Stimulated activated naive CD4-positive, alpha-beta T cell treated with Interleukin-2 at 50 U/mL for 16 hours (primary cell): ENCODE results near the gene SPPL2B.

Source experiments
- DNase-seq: peaks from one replicate; lab custom pipeline; 2025; lab: John Stamatoyannopoulos, UW

SPPL2B gene

GRCh38 chr19:2324220-2324948 is 4.1 kb upstream of the SPPL2B start:
- no peak for DNase-seq

GRCh38 chr19:2325281-2326046 is 3.0 kb upstream of the SPPL2B start:
- DNase-seq: no peak

- no peak for DNase-seq
Measured at GRCh38 chr19:2326699-2327360, 1.7 kb upstream of the SPPL2B start.

- DNase-seq: peak; percentile 53
Measured at GRCh38 chr19:2327773-2328400, 597 bp upstream of the SPPL2B start.

GRCh38 chr19:2329149-2329478 is 630 bp downstream of the SPPL2B start:
- no peak for DNase-seq

- no peak for DNase-seq
Measured at GRCh38 chr19:2329501-2329916, 1.0 kb downstream of the SPPL2B start.

- DNase-seq: no peak
Measured at GRCh38 chr19:2330255-2330631, 1.8 kb downstream of the SPPL2B start.

GRCh38 chr19:2330632-2331284 is 2.3 kb downstream of the SPPL2B start:
- no peak for DNase-seq

- no peak for DNase-seq
Measured at GRCh38 chr19:2331601-2332246, 3.2 kb downstream of the SPPL2B start.

- no peak for DNase-seq
Measured at GRCh38 chr19:2332341-2333026, 4.0 kb downstream of the SPPL2B start.

- no peak for DNase-seq
Measured at GRCh38 chr19:2333027-2333806, 4.7 kb downstream of the SPPL2B start.

- DNase-seq: no peak
Measured at GRCh38 chr19:2333807-2334211, 5.3 kb downstream of the SPPL2B start.

GRCh38 chr19:2334426-2334825 is 5.9 kb downstream of the SPPL2B start:
- DNase-seq: no peak

- DNase-seq: no peak
Measured at GRCh38 chr19:2334986-2335846, 6.7 kb downstream of the SPPL2B start.

- no peak for DNase-seq
Measured at GRCh38 chr19:2335848-2336247, 7.4 kb downstream of the SPPL2B start.

- no peak for DNase-seq
Measured at GRCh38 chr19:2336528-2337328, 8.2 kb downstream of the SPPL2B start.

GRCh38 chr19:2337329-2337707 is 8.8 kb downstream of the SPPL2B start:
- no peak for DNase-seq

GRCh38 chr19:2338055-2338615 is 9.7 kb downstream of the SPPL2B start:
- DNase-seq: no peak
